Measurements from ENCODE around the gene DNM1. TPM values are rescaled to one million over a fixed set of nuclear protein-coding genes. Genes with fewer than 3 reads are reported as not detected.

Gene DNM1
- total RNA-seq, 4 donors from 2014 or later = 4.7 to 9.2 (median 5.4) TPM

- WGBS, 2 donors = 90 to 95% methylated on average over 8 of the region's 8 CpGs
- DNase-seq = no peak
- Histone ChIP-seq H3K36me3 (peaks cover 41 to 49% of the 10 kb centered on the region in 2 donors), H3K4me1 (no peaks in the 10 kb centered on the region), H3K27me3 (no peaks in the 10 kb centered on the region), H3K27ac (no peak overlapping the region), H3K9me3 (no peaks in the 10 kb centered on the region), H3K4me3 (replicated peaks in 1 of 3) (no peak overlapping the region)
- no peak for TF ChIP-seq POLR2A (IDR thresholded peaks at IDR 0.05)
- intact Hi-C loops (cut with DNase I) = no loop called here
These were observed 34.4 kb upstream of the DNM1 start for GRCh38 chr9:128168731-128169308.

GRCh38 chr9:128169492-128169891 lies 33.7 kb upstream of the DNM1 start:
- Histone ChIP-seq H3K4me1 (no peaks in the 10 kb centered on the region), H3K27me3 (no peaks in the 10 kb centered on the region), H3K9me3 (no peaks in the 10 kb centered on the region), H3K4me3 (replicated peaks in 1 of 3) (no peak overlapping the region), H3K36me3 (peaks cover 41 to 45% of the 10 kb centered on the region in 2 donors), H3K27ac (no peak overlapping the region)
- DNase-seq = no peak
- intact Hi-C loops (cut with DNase I) = no loop called here
- WGBS, 2 donors = 91 to 93% methylated on average over 8 of the region's 8 CpGs
- no peak for TF ChIP-seq POLR2A (IDR thresholded peaks at IDR 0.05)
- no peak for TF ChIP-seq CTCF (IDR thresholded peaks at IDR 0.05)

- 91 to 97% methylated on average over 8 of the region's 8 CpGs for WGBS, 2 donors
These were observed 33.3 kb upstream of the DNM1 start for GRCh38 chr9:128169925-128170324.

GRCh38 chr9:128174062-128174461 lies 29.1 kb upstream of the DNM1 start:
- Histone ChIP-seq H3K36me3 (peaks cover 41 to 53% of the 10 kb centered on the region in 2 donors), H3K27me3 (no peaks in the 10 kb centered on the region), H3K27ac (no peak overlapping the region), H3K4me1 (no peaks in the 10 kb centered on the region), H3K4me3 (replicated peaks in 1 of 3) (no peak overlapping the region), H3K9me3 (no peaks in the 10 kb centered on the region)
- no peak for DNase-seq
- WGBS, 2 donors = 79 to 100% methylated on average over 4 of the region's 4 CpGs
- TF ChIP-seq POLR2A (IDR thresholded peaks at IDR 0.05) (no peak), CTCF (IDR thresholded peaks at IDR 0.05) (no peak)
- intact Hi-C loops (cut with DNase I) = no loop called here

More at GRCh38 chr9:128169925-128170324, 33.3 kb upstream of the DNM1 start:
- no peak overlapping the region for H3K4me3 ChIP-seq (replicated peaks in 1 of 3)
- H3K9me3 ChIP-seq = no peaks in the 10 kb centered on the region
- no peak for DNase-seq
- intact Hi-C loops (cut with DNase I) = no loop called here
- H3K27me3 ChIP-seq = no peaks in the 10 kb centered on the region
- TF ChIP-seq CTCF (IDR thresholded peaks at IDR 0.05) (no peak), POLR2A (IDR thresholded peaks at IDR 0.05) (no peak)
- no peak overlapping the region for H3K27ac ChIP-seq
- no peaks in the 10 kb centered on the region for H3K4me1 ChIP-seq
- H3K36me3 ChIP-seq = peaks cover 41 to 46% of the 10 kb centered on the region in 2 donors

- Histone ChIP-seq H3K36me3 (peaks cover 35 to 53% of the 10 kb centered on the region in 2 donors), H3K4me3 (replicated peaks in 1 of 3) (no peak overlapping the region), H3K9me3 (no peaks in the 10 kb centered on the region), H3K27me3 (no peaks in the 10 kb centered on the region), H3K27ac (no peak overlapping the region), H3K4me1 (no peaks in the 10 kb centered on the region)
- intact Hi-C loops (cut with DNase I) = no loop called here
- TF ChIP-seq CTCF (IDR thresholded peaks at IDR 0.05) = no peak
- no peak for TF ChIP-seq POLR2A (IDR thresholded peaks at IDR 0.05)
- 80 to 86% methylated on average over 8 of the region's 8 CpGs for WGBS, 2 donors
- DNase-seq = no peak
These were observed 28.0 kb upstream of the DNM1 start for GRCh38 chr9:128175102-128175563.

Measured in thyroid gland (tissue), 4 donors.